Brain pericyte (primary cell): ENCODE data around the gene STIP1.

Experiments
- DNase-seq: peaks from one replicate; pipeline ENCODE4 v3.0.0-alpha.2; 2012; ENCODE audit warnings: low read depth, low spot score

The STIP1 gene

DNA sequence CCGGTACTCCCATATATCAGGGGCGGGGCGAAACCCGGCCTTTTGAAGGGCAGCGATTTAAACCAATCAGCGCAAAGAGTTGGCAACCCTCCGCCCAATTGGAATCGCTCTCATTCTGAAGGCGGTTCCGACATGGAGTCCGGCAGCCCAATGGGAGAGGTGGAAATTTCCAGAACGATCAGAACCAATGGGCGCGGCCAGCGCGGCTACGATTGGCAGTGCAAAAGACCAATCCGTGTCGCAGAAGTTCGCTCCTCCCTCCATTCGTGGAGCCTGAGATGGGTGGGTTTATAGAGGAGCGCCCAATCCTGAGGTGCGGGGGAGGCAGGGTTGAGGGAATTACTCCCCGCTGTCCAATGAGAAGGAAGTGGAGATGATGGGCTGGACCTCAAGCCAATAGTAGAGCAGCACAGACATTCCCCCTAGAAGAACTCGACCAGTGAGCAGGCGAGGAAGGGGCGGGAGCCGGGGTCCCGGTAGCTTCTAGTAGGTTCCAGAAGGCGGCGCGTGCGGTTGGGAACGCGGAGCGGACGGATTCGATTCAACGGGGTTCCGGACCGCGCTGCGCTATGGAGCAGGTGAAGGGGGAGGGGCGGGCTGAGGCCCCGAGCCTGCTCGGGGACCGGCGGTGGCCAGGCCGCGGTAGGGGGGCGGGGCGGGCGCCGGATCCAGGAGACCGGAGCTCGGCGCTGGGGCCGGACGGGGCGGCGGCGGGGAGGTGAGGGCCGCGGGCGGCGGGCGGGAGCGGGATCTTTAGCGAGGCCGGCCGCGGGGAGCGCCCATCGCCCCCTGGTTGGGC, at the start of gene STIP1:
STIP1 (plus strand) TSS at position 479 of the 799 bp plus-strand sequence; CDS start at position 570, 91 bp downstream.
- peak; percentile 100 for DNase-seq

DNA sequence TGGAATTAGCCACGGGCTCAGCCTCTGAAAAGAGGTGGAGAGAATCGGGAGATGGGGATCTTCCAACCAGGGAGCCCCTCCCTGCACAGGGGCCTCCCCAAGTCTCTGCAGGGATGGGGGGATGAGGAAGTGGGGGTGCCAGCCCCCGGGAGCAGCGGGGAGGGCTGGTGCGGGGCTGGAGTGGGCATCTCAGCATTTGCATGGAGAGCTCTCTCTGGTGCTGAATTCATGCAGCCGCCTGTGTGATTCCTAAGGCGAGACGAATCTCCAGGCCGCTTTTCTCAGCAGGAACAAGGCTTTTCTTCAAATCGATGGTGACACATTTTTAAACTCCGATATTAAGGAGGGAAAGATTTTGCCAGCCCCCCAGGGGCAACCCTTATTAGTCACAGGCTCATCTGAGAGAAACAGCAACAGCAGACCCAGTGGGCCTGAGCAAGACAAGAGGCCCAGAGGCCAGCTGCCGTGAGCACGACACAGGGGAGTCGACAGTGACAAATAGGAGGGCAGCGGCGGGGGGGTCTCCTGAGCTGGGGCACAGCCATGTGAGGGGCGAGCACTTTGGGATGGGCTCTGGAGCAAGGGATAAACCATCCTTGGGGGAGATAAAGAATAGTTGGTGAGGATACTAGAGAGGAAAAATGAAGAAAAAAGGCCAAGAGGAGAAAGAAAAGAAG, 49.1 kb upstream of the STIP1 start:
- no peak for DNase-seq

DNA sequence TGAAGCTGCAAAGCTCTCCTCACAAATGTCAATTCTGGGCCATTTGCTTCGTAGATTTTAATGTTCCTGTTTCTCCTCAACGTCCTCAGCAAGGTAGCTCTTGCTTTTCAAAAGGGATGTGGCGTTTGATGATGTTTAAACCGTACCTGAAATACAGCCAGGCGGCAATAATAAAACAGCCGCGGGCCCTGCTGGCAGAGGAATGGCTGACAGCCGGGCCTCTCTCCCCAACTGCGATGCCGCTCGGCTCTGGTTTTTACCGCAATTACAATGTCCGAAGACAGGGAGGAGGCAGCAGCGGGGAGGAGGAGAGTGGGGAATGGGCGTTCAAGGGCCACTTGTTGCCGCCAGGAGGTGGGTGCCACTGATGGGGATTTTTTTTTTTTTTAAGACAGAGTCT, 47.6 kb upstream of the STIP1 start:
- DNase-seq, result no peak

DNA sequence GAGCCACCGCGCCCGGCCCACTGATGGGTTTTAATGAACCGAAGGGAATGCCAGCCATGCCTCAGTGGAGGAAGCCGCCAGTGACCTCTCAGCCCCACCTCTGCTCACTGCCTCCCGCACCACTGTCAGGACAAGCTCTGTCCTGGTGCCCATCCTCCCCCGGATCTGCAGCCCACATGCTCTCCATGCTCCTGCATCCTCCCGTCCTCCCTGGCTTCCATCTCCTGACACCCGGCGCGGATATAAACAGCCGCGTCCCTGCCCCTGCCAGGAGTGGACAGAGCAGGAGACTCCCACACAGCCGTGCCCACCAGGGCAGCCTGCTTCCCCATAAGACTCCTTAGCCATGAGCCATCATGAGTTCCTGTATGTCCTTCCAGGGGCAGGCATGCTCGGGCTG, 46.9 kb upstream of the STIP1 start:
- no peak for DNase-seq

DNA sequence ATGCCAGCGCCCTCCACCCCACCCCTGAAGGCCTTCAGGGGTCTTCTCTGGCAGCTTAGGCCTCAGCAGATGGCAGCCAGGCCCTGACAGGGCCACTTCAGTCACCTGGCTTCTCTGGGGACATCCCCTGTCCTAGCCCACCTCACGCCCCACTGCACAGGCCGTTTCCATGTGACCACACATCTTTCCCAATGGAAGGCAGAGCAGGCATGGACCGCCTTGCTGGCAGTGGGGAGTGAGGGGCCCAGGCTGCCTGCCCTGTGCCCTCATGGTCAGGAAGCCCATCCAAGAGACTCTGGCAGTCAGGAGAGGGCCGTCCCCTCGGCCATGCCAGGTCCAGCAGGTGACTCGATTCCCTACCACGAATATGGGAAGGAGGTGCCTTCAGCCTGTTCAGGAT, 45.9 kb upstream of the STIP1 start:
- DNase-seq, result no peak

DNA sequence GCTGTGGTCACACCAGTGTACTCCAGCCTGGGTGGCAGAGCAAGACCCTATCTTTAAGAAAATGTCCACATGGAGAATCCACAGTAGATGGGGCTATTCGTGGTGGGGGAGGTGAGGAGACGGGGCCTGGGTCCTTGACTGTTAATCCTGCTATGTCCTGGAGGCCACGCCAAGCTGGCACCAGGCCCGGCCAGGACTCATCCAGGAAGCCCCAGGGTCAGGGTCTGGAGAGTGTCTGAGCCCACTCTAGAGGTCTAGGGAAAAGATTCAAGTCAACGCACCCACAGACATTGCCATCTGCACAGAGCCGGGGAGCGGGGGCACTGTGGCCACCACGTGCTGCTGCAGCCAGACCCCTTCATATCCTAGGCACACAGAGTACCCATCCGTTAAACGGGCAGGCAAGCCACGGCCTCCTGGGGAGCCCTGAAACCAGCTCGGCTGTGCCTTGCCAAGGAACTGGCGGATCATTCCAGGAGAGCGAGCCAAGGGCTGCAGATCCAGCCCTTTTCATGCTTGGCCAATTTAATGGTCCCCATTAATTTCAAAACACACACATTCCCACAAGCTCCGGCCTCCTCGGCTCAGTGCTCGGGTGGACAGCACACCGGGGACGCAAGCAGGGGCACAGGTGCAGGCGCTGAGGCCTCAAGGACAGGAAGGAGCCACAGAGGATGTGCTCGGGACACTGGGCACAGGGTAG, 44.7 kb upstream of the STIP1 start:
- DNase-seq, result no peak

DNA sequence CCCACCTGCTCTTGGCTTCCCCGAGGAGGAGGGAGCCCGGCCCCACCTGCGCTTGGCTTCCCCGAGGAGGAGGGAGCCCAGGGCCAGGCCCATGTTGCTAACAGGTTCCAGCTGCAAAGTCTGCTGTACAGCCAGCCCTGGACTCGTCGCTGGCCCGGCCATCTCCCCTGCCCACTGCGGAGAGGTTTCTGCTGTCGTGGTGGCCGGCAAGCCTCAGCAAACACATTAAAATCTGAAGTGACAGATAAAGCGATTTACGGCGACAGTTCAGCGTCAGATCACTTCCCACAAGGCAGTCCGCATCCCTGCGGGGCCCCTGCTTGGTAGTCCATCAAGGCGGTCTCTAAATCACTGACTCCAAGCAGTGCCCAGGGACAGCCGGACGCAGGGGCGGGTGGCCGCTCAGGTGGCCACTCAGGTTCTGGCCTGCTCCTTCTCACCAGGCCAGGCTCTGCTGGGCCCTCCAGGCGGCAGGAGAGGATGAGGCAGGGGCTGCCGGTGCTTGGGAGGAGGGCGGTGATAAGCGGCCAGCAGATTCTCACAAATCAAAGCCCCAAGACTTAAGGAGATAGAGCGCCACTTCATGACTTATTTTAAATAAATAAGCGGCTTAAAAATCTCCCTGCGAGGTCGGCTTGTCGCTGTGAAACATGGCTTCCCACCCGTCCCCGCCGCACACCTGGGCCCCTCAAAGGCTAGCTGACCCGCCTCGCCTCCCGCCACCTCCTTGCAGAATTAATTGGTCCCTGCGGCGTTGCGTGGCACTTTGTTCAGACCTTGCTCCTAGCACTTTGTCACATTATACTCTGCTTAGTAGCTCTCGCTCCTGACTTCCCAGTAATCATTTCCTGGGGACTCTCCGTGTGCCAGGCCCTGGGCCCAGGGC, 41.1 kb upstream of the STIP1 start:
- DNase-seq, result no peak

DNA sequence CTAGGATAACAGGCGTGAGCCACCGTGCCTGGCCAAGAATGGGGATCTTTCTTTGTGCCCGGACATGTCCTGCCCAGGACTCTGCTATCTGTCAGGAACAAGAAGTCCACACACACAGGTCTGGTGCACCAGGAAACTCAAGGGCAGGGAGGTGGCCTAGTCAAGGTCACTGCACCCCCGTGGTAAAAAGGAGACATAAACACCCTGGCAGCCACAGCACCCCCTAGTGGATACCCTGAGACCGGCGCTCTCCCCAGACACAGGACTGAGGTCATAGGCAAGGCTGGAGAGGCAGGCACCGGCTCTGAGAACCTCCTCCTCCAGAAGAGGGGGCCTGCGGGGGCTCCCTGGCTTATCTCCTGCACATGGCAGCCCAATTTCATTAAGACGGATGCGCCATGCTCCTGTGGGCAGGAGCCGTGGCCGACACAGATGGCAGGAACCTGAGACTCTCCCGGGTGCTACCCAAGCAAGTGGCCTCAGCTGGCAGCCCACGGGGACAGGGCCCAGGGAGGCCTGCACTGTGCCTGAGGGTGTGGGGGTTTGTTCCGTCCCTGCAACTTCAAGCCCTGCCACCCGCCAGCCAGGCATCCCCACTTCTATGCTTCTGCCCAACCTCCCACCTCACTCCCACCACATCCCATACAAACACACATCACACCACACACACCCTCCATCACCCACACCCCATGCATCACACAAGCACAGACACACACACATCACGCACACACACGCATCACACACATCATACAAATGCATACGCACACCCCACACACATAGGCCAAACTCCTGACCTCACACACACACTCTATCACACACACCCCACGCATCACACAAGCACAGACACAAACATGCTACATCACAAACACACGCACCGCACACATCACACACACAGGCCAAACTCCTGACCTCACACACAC, 39.7 kb upstream of the STIP1 start:
- DNase-seq, result no peak

DNA sequence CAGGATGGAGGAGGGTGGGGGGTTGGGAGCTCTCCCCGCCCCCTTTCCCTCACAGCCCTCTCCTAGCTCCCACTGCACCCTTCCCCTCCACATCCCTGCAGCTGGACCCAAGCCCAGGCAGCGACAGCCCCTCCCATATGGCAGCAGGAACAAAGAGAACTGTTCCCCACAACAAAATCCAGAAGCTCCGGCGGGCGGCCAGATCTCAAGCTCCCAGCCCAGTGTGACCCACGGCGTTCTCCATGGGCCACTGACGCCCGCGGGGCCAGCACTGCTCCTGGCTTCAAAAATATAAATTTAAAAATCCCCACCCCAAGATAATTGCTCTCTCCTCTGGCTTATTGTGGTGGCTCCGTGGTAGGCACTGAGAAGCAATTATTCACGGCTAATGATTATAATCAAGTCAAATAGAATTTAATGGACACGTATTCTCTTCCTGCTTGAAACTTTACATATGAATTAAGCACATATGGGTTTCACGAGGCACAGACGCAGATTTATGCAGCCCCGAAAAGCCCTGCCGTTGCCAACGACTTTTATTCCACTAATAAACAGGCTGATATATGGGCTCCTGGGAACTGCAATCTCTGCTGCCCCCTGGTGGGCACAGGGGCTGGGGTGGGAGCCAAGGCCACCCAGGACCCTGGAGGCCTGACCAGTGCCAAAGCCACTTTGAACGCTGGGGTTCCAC, 37.6 kb upstream of the STIP1 start:
- peak; percentile 38 for DNase-seq

DNA sequence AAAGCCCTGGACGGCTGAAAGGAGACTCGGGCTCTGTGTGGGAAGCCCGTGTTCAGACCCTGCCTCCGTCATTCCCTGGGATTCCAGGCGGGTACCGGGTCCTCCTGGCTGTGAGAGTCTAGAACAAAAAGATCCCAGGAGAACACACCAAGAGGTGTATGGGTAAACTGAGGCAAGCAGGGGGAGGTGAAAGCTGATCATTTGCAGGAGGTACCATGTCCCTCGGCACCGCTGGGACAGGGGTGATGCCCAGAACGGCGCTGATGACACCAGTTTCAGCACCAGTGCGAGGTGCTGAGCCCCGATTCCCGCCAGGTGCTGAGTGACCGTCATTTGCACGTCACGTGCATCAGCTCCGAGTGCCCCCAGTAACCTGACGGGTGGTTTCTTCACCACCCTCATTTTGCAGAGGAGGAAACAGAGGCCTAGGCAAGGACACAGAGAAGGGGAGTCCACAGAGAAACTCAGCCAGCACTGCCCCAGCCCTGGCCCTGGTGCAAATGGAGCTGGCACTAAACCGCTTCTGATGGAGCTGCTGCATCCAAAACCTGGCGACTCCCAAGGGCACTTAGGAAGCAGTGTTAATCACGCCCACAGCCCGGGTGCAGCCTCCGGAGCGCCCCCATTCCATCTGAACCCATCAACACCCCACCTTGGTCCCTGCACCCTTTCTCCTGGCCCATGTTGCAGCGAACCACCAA, 36.9 kb upstream of the STIP1 start:
- no peak for DNase-seq

DNA sequence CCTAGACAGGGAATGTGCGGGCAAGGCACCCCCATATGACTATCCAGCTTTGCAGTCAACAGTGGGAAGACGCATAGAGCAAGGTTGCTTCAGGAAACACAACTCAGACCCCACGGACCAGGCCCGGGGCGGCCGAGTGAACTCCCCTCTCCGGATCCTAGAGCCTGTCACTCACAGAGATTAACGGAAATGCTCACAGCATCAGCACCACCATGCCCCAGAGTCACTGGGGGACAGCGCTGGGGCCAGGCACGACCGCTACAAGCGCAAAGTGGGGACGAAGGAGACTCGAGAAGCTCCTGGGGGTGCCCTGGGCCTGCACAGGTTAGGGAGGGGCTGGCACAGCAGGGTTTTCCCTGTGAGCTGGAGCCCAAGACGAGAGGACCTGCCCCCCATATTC, 35.9 kb upstream of the STIP1 start:
- no peak for DNase-seq

DNA sequence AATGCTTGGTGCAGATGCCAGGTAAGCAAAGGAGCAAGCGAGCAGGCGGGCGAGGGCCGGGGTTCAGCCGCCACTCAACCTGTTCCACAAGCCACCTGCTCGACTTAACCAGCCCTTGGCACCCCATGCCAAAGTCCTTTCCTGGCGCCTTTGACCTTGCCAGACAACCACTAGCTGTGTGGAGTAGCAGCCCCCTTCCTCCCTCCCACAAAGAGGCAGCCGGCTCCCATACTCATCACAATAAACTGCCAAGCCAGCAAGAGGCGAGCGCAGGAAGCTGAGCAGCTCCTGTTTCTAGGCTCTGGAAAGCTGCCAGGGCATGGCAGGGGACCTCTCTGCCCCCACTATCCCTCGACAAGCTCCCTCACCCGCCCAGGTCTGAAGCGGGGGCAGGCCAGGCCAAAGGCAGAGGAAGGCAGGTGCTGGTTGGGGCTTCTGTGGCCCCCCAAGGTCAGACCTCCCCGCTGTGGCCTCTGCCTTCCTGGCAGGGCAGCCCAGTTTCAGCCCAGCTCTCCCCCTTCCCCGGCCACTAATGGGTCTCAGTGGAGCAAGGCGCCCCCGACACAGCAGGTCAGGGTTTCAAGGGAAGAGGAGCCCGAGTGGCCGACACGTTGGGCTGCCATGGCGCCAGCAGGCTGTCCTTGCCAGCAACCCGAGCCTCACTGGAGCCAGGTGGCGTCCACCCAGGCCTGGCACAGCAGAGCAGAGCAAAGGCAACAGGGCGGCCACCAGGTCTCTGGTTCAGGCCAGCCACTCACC, 35.3 kb upstream of the STIP1 start:
- DNase-seq, result no peak

DNA sequence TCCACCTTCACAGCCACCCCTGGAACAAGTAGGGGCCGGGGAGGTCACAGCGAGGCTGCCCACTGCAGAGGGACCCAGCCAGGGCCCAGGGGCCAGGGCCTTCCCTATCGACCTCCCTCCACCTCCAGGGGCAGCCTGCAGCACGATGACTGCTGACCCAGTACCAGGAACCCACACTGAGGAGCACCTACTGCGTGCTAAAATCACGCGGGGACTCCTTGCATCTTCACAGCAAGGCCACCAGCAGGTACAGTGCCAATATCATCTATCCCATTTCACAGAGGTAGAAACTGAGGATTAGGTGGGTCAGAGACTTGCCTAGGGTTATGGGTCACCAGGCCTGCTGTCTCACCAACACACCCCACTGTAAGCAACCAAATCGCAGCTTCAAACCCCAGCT, 34.6 kb upstream of the STIP1 start:
- DNase-seq, result no peak

DNA sequence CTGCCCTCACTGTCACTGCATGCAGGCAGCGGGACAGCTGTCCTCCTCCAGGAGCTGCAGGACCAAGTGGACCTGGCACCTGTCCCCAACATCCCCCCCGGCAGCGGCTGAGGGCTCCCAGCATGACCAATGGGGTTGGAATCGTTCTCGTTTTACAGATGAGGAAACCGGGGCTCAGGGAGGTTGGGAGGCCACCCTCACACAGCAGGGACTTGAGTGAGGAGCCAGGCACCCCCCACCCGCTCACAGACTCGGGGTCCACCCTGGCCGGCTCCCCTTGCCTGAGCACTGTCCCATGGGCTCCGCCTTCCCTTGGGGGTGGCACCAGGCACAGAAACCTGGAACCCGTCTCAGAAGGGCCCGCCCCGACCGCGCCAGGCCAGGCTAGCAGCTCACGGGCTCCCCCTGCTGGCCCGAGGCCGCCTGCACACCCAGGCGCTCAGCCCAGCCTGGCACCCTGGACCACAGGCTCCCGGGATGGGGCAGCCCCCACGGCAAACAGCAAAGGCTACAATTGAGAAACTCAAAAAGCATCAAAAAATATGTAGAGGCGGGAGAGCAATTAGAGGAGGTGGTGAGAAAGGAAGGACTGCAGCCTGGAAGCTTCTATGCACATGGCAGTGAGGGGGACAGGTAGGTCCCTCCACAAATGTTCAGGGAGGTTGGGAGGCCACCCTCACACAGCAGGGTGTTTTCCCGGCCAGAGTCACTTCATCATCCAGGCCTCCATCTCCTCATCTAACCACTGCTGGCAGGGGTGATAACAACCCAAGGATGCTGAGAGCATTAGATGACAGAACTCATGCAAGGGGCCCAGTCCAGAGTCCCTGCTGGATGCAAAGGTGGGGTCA, 32.9 kb upstream of the STIP1 start:
- no peak for DNase-seq

DNA sequence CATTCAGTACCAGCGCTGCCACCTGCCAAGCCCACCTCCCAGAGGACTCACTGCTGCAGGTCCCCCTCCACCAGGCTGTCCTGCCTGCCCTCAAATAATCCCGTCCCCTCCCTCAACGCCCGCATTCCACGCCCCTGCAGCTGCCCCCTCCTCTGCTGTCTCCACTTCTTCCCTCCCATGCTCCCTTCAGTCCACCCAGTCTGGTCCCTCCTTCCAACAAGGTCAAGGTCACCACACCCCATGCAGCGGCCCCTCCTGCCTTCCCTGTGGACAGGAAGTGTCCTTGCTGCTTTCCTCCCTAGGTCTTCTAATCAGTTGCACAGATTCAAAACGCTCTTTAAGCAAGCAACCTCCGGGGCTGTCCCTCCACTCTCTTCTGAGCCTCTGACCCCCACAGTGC, 32.2 kb upstream of the STIP1 start:
- no peak for DNase-seq

DNA sequence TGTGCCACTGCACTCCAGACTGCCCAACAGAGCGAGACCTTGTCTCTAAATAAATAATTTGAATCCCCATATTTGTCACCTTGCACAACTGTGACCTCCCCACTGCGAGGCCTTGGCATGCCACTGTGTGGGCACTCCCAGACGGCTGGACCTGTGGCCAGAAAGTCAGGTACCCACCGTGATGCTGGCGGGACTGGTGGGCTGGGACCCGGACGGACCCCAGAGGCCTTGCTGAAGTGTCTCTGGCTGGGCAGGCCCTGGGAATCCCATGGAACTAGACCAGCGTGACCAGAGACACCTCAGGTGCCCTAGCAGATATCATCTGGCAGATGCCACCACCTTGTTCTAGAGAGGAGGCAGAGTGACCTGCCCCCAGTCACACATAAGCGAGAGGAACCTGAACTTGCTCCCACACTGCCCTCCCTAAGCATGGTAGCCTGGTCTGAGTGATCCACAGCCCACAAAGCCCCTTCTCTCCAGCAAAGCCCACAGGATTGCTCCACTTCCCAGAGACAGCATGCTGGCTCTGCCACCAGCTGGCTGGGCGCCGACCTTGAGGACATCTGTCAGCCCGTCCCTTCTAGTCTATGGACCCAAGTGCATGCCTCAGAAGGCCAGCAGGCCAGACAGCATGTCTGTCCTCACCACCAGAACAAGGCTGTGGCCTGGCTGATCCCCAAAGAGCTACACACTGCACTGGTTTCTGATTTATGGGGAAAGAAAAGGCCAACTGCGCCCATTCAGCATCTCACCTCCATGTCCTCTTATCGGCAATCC, 29.5 kb upstream of the STIP1 start:
- no peak for DNase-seq
